Measurements from ENCODE around the gene SEMA3D.
A peak's percentile ranks its signal among the peaks of the same experiment; 100 is the strongest.

The SEMA3D gene

GRCh38 chr7:85186083-85186520 is 754 bp downstream of the SEMA3D start:
- DNase-seq: peak; percentile 33
- in situ Hi-C loops (cut with HindIII; ENCODE audit: low pct_ligation_motif_present, low pct_unique_long_range_greater_than_20kb, low sequenced_read_pairs): no loop called here

GRCh38 chr7:85185424-85186082 is 1.3 kb downstream of the SEMA3D start:
- DNase-seq: peak; percentile 16
- in situ Hi-C loops (cut with HindIII; ENCODE audit: low pct_ligation_motif_present, low pct_unique_long_range_greater_than_20kb, low sequenced_read_pairs): no loop called here

- in situ Hi-C loops (cut with HindIII; ENCODE audit: low pct_ligation_motif_present, low pct_unique_long_range_greater_than_20kb, low sequenced_read_pairs): no loop called here
- no peak for DNase-seq
These were observed 2.0 kb downstream of the SEMA3D start for GRCh38 chr7:85184599-85185423.

GRCh38 chr7:85183296-85183695 is 3.6 kb downstream of the SEMA3D start:
- no peak for DNase-seq
- in situ Hi-C loops (cut with HindIII; ENCODE audit: low pct_ligation_motif_present, low pct_unique_long_range_greater_than_20kb, low sequenced_read_pairs): no loop called here

- in situ Hi-C loops (cut with HindIII; ENCODE audit: low pct_ligation_motif_present, low pct_unique_long_range_greater_than_20kb, low sequenced_read_pairs): no loop called here
- DNase-seq: no peak
These were observed 8.1 kb downstream of the SEMA3D start for GRCh38 chr7:85178531-85179298.

- DNase-seq: no peak
- in situ Hi-C loops (cut with HindIII; ENCODE audit: low pct_ligation_motif_present, low pct_unique_long_range_greater_than_20kb, low sequenced_read_pairs): no loop called here
These were observed 9.5 kb downstream of the SEMA3D start for GRCh38 chr7:85177316-85177715.

- no peak for DNase-seq
These were observed 10.7 kb downstream of the SEMA3D start for GRCh38 chr7:85176197-85176596.

GRCh38 chr7:85175217-85175616 is 11.6 kb downstream of the SEMA3D start:
- in situ Hi-C loops (cut with HindIII; ENCODE audit: low pct_ligation_motif_present, low pct_unique_long_range_greater_than_20kb, low sequenced_read_pairs): no loop called here
- no peak for DNase-seq

More at GRCh38 chr7:85176197-85176596, 10.7 kb downstream of the SEMA3D start:
- in situ Hi-C loops (cut with HindIII; ENCODE audit: low pct_ligation_motif_present, low pct_unique_long_range_greater_than_20kb, low sequenced_read_pairs): no loop called here

GRCh38 chr7:85172530-85172941 is 14.3 kb downstream of the SEMA3D start:
- in situ Hi-C loops (cut with HindIII; ENCODE audit: low pct_ligation_motif_present, low pct_unique_long_range_greater_than_20kb, low sequenced_read_pairs): no loop called here
- DNase-seq: no peak

- no peak for DNase-seq
These were observed 19.2 kb downstream of the SEMA3D start for GRCh38 chr7:85167636-85168035.

GRCh38 chr7:85165263-85165662 is 21.6 kb downstream of the SEMA3D start:
- no peak for DNase-seq
- in situ Hi-C loops (cut with HindIII; ENCODE audit: low pct_ligation_motif_present, low pct_unique_long_range_greater_than_20kb, low sequenced_read_pairs): no loop called here

More at GRCh38 chr7:85167636-85168035, 19.2 kb downstream of the SEMA3D start:
- in situ Hi-C loops (cut with HindIII; ENCODE audit: low pct_ligation_motif_present, low pct_unique_long_range_greater_than_20kb, low sequenced_read_pairs): no loop called here

- DNase-seq: no peak
- in situ Hi-C loops (cut with HindIII; ENCODE audit: low pct_ligation_motif_present, low pct_unique_long_range_greater_than_20kb, low sequenced_read_pairs): no loop called here
These were observed 22.5 kb downstream of the SEMA3D start for GRCh38 chr7:85164376-85164775.

- in situ Hi-C loops (cut with HindIII; ENCODE audit: low pct_ligation_motif_present, low pct_unique_long_range_greater_than_20kb, low sequenced_read_pairs): no loop called here
- no peak for DNase-seq
These were observed 24.1 kb downstream of the SEMA3D start for GRCh38 chr7:85162721-85163120.

- no peak for DNase-seq
- in situ Hi-C loops (cut with HindIII; ENCODE audit: low pct_ligation_motif_present, low pct_unique_long_range_greater_than_20kb, low sequenced_read_pairs): no loop called here
These were observed 26.6 kb downstream of the SEMA3D start for GRCh38 chr7:85160223-85160622.

- DNase-seq: no peak
These were observed 27.9 kb downstream of the SEMA3D start for GRCh38 chr7:85159003-85159402.

GRCh38 chr7:85156661-85157208 is 30.1 kb downstream of the SEMA3D start:
- DNase-seq: no peak
- in situ Hi-C loops (cut with HindIII; ENCODE audit: low pct_ligation_motif_present, low pct_unique_long_range_greater_than_20kb, low sequenced_read_pairs): no loop called here

More at GRCh38 chr7:85159003-85159402, 27.9 kb downstream of the SEMA3D start:
- in situ Hi-C loops (cut with HindIII; ENCODE audit: low pct_ligation_motif_present, low pct_unique_long_range_greater_than_20kb, low sequenced_read_pairs): no loop called here

- no peak for DNase-seq
- in situ Hi-C loops (cut with HindIII; ENCODE audit: low pct_ligation_motif_present, low pct_unique_long_range_greater_than_20kb, low sequenced_read_pairs): no loop called here
These were observed 32.4 kb downstream of the SEMA3D start for GRCh38 chr7:85154282-85154937.

GRCh38 chr7:85153715-85154114 is 33.1 kb downstream of the SEMA3D start:
- in situ Hi-C loops (cut with HindIII; ENCODE audit: low pct_ligation_motif_present, low pct_unique_long_range_greater_than_20kb, low sequenced_read_pairs): no loop called here
- no peak for DNase-seq
